NCI-H446 treated with DMSO at 0.1 percent for 48 hours (cell line): ENCODE measurements around the gene SMCHD1.
"Not testable (repeated sequence)": the region's sequence is repeated elsewhere in the genome, so short reads cannot be mapped to it uniquely, and the experiment has no call there.

ENCODE experiments used
- DNase-seq: peaks from one replicate; lab custom pipeline; 2025; lab: John Stamatoyannopoulos, UW

Gene SMCHD1

GRCh38 chr18:2852460-2852859, 196.9 kb downstream of the SMCHD1 start:
- DNase-seq: not testable (repeated sequence)

DNA sequence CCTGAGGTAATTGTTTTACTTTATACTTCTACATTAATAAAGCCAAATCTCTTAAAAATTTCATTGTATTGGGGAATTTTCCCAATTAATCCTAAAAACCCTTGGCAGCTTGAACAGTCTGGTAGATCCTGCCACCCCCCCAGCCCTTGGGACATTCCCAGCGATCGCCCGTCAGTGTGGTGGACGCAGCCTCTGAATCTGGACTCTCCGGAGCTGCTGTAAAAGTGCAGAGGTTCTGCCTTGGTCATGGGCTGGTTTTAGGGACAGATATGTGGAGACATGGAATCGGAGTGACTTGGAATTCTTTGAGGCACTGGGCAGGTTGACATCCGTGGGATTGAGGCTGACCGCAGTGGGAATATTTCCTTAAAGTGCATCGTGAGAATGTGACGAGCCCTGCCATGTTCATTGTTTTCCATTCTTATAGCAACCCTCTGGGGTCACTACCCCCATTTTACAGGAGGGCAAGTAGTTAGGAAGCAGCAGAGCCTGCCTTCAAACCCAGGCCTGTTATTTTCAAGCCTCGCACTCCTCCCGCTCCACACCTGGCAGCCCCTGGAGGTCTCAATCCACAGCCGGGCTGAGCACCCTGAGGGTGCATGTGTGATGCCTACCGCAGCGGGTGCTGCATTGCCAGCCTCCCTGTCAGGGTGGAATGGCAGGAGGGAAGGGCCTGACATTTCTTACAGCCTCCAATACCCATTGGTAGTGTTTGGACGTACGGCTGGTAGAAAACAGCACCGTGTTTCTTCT, 197.8 kb downstream of the SMCHD1 start:
- DNase-seq: no peak

GRCh38 chr18:2853926-2854664, 198.6 kb downstream of the SMCHD1 start:
- DNase-seq: no peak
